GM18867 (cell line): ENCODE data around the gene SLC6A16.
A peak's percentile ranks its signal among the peaks of the same experiment; 100 is the strongest.
"Not testable (repeated sequence)": the region's sequence is repeated elsewhere in the genome, so short reads cannot be mapped to it uniquely, and the experiment has no call there.

Experiments used
- ATAC-seq: cut with Tn5 transposase; IDR thresholded peaks from one replicate; pipeline ENCODE4 v1.9.1; 2021; ENCODE audit warnings: mild to moderate bottlenecking, moderate library complexity; ENCODE audit not compliant: unreplicated experiment

SLC6A16 gene

GRCh38 chr19:49324801-49325576, at the start of gene SLC6A16:
Gene SLC6A16, minus strand, starts transcription at chr19:49325191. Its CDS starts 13,844 bp downstream, at chr19:49311347.
- no peak for ATAC-seq

- ATAC-seq, result not testable (repeated sequence)
These were observed 48.2 kb upstream of the SLC6A16 start for GRCh38 chr19:49373174-49373573.

- ATAC-seq, result no peak
These were observed 46.2 kb upstream of the SLC6A16 start for GRCh38 chr19:49371184-49371583.

- ATAC-seq, result no peak
These were observed 43.8 kb upstream of the SLC6A16 start for GRCh38 chr19:49368711-49369358.

GRCh38 chr19:49366110-49366509, 41.1 kb upstream of the SLC6A16 start:
- no peak for ATAC-seq

GRCh38 chr19:49364083-49364737, 39.2 kb upstream of the SLC6A16 start:
- no peak for ATAC-seq

- peak; percentile 68 for ATAC-seq
These were observed 38.5 kb upstream of the SLC6A16 start, which contains the start of gene DKKL1 for GRCh38 chr19:49363268-49364082. Gene DKKL1, plus strand, starts transcription at chr19:49363877. Its CDS starts 122 bp downstream, at chr19:49363999.

- no peak for ATAC-seq
These were observed 37.9 kb upstream of the SLC6A16 start for GRCh38 chr19:49362929-49363267.

- no peak for ATAC-seq
These were observed 37.3 kb upstream of the SLC6A16 start, which contains the start of gene TEAD2 for GRCh38 chr19:49362048-49362928. Gene TEAD2, minus strand, starts transcription at chr19:49362416. Its CDS starts 2,341 bp downstream, at chr19:49360075.

GRCh38 chr19:49361438-49362047, 36.6 kb upstream of the SLC6A16 start:
- ATAC-seq, result no peak

- no peak for ATAC-seq
These were observed 35.1 kb upstream of the SLC6A16 start for GRCh38 chr19:49359851-49360820.

- no peak for ATAC-seq
These were observed 32.2 kb upstream of the SLC6A16 start for GRCh38 chr19:49357186-49357585.

- ATAC-seq, result no peak
These were observed 31.4 kb upstream of the SLC6A16 start for GRCh38 chr19:49356382-49356781.

GRCh38 chr19:49355909-49356353, 30.9 kb upstream of the SLC6A16 start:
- ATAC-seq, result no peak

- no peak for ATAC-seq
These were observed 24.6 kb upstream of the SLC6A16 start for GRCh38 chr19:49349567-49349966.

GRCh38 chr19:49348305-49349189, 23.6 kb upstream of the SLC6A16 start:
- no peak for ATAC-seq

GRCh38 chr19:49347835-49348234, 22.8 kb upstream of the SLC6A16 start:
- ATAC-seq, result no peak
